ENCODE measurements around the gene TNFRSF8.
"Not testable (repeated sequence)": the region's sequence is repeated elsewhere in the genome, so short reads cannot be mapped to it uniquely, and the experiment has no call there.

The TNFRSF8 gene

GRCh38 chr1:12083766-12084165, 20.7 kb downstream of the TNFRSF8 start:
- no peak for DNase-seq (ENCODE audit: low spot score)

- DNase-seq (ENCODE audit: low spot score): no peak
Observed at GRCh38 chr1:12085643-12086260, 22.6 kb downstream of the TNFRSF8 start.

GRCh38 chr1:12087797-12088314, 24.8 kb downstream of the TNFRSF8 start:
- no peak for DNase-seq (ENCODE audit: low spot score)

GRCh38 chr1:12088607-12089006, 25.5 kb downstream of the TNFRSF8 start:
- no peak for DNase-seq (ENCODE audit: low spot score)

GRCh38 chr1:12090326-12090725, 27.2 kb downstream of the TNFRSF8 start:
- DNase-seq (ENCODE audit: low spot score): no peak

GRCh38 chr1:12091191-12091590, 28.1 kb downstream of the TNFRSF8 start:
- no peak for DNase-seq (ENCODE audit: low spot score)

GRCh38 chr1:12094180-12094579, 31.1 kb downstream of the TNFRSF8 start:
- DNase-seq (ENCODE audit: low spot score): no peak

GRCh38 chr1:12095452-12096263, 32.6 kb downstream of the TNFRSF8 start:
- DNase-seq (ENCODE audit: low spot score): no peak

GRCh38 chr1:12096615-12097014, 33.5 kb downstream of the TNFRSF8 start:
- no peak for DNase-seq (ENCODE audit: low spot score)

- no peak for DNase-seq (ENCODE audit: low spot score)
Observed at GRCh38 chr1:12097321-12097720, 34.2 kb downstream of the TNFRSF8 start.

GRCh38 chr1:12098786-12099185, 35.7 kb downstream of the TNFRSF8 start:
- no peak for DNase-seq (ENCODE audit: low spot score)

- DNase-seq (ENCODE audit: low spot score): no peak
Observed at GRCh38 chr1:12099610-12100009, 36.5 kb downstream of the TNFRSF8 start.

- no peak for DNase-seq (ENCODE audit: low spot score)
Observed at GRCh38 chr1:12100071-12100470, 37.0 kb downstream of the TNFRSF8 start.

GRCh38 chr1:12101120-12101519, 38.0 kb downstream of the TNFRSF8 start:
- DNase-seq (ENCODE audit: low spot score): not testable (repeated sequence)

GRCh38 chr1:12102066-12102465, 39.0 kb downstream of the TNFRSF8 start:
- no peak for DNase-seq (ENCODE audit: low spot score)

- no peak for DNase-seq (ENCODE audit: low spot score)
Observed at GRCh38 chr1:12104417-12104816, 41.3 kb downstream of the TNFRSF8 start.

- DNase-seq (ENCODE audit: low spot score): no peak
Observed at GRCh38 chr1:12106153-12106552, 43.0 kb downstream of the TNFRSF8 start.

GRCh38 chr1:12106861-12107260, 43.8 kb downstream of the TNFRSF8 start:
- DNase-seq (ENCODE audit: low spot score): not testable (repeated sequence)

- no peak for DNase-seq (ENCODE audit: low spot score)
Observed at GRCh38 chr1:12107718-12108117, 44.6 kb downstream of the TNFRSF8 start.

GRCh38 chr1:12109901-12110300, 46.8 kb downstream of the TNFRSF8 start:
- DNase-seq (ENCODE audit: low spot score): no peak

GRCh38 chr1:12111741-12112140, 48.6 kb downstream of the TNFRSF8 start:
- DNase-seq (ENCODE audit: low spot score): no peak

- DNase-seq (ENCODE audit: low spot score): no peak
Observed at GRCh38 chr1:12112711-12113161, 49.6 kb downstream of the TNFRSF8 start.

Data from SK-N-DZ (cell line).